Gastroesophageal sphincter (tissue), 3 donors: ENCODE data around the gene EML4.

ENCODE experiments used
- CTCF ChIP-seq, 4 experiments: fragments of 200-600 bp in 2 of 4; fragments of 450-650 bp in 2 of 4; sonication (generic) in 1 of 4; IDR thresholded peaks; one replicate each; pipeline ENCODE4 v1.5.1; 2017 to 2019; ENCODE audit warnings: antibody characterized with exemption in 4 of 4, mild to moderate bottlenecking in 2 of 4, moderate library complexity in 2 of 4
- POLR2A ChIP-seq, 2 donors: fragments of 450-650 bp; IDR thresholded peaks; one replicate each; pipeline ENCODE4 v1.6.1; 2017; ENCODE audit warnings: antibody characterized with exemption in 2 of 2, mild to moderate bottlenecking in 2 of 2, moderate library complexity in 1 of 2

GRCh38 chr2:42125841-42126594, 43.1 kb upstream of the EML4 start:
- TF ChIP-seq CTCF (IDR thresholded peaks at IDR 0.05) (no peak), POLR2A (IDR thresholded peaks at IDR 0.05) (no peak)
